GM18508 (cell line): ENCODE measurements around the gene TMEM255B.

ENCODE experiments used
- ATAC-seq: cut with Tn5 transposase; IDR thresholded peaks from one replicate; pipeline ENCODE4 v1.9.1; 2021; ENCODE audit warnings: moderate number of reproducible peaks; ENCODE audit not compliant: insufficient read depth, unreplicated experiment

Gene TMEM255B

GRCh38 chr13:113765564-113765910, 6.5 kb downstream of the TMEM255B start:
- ATAC-seq = no peak

GRCh38 chr13:113766035-113766800, 7.2 kb downstream of the TMEM255B start:
- ATAC-seq = no peak

GRCh38 chr13:113767366-113767765, 8.3 kb downstream of the TMEM255B start:
- ATAC-seq = no peak

GRCh38 chr13:113768018-113768905, 9.2 kb downstream of the TMEM255B start:
- no peak for ATAC-seq

GRCh38 chr13:113769106-113769505, 10.1 kb downstream of the TMEM255B start:
- ATAC-seq = no peak

- no peak for ATAC-seq
Measured at GRCh38 chr13:113769881-113770280, 10.9 kb downstream of the TMEM255B start.

- no peak for ATAC-seq
Measured at GRCh38 chr13:113770441-113770840, 11.4 kb downstream of the TMEM255B start.

GRCh38 chr13:113770937-113771336, 11.9 kb downstream of the TMEM255B start:
- no peak for ATAC-seq

GRCh38 chr13:113771709-113772331, 12.8 kb downstream of the TMEM255B start:
- ATAC-seq = no peak

GRCh38 chr13:113774177-113775107, 15.4 kb downstream of the TMEM255B start:
- no peak for ATAC-seq

- ATAC-seq = no peak
Measured at GRCh38 chr13:113775451-113776145, 16.6 kb downstream of the TMEM255B start.

GRCh38 chr13:113776231-113777125, 17.5 kb downstream of the TMEM255B start:
- no peak for ATAC-seq

GRCh38 chr13:113777311-113778260, 18.6 kb downstream of the TMEM255B start:
- ATAC-seq = no peak

- no peak for ATAC-seq
Measured at GRCh38 chr13:113781571-113781970, 22.5 kb downstream of the TMEM255B start.

- no peak for ATAC-seq
Measured at GRCh38 chr13:113782472-113782871, 23.4 kb downstream of the TMEM255B start.

GRCh38 chr13:113783200-113783881, 24.3 kb downstream of the TMEM255B start:
- ATAC-seq = no peak
